Fibroblast of pulmonary artery (primary cell): ENCODE results near the gene ISL1.

ENCODE experiments used
- DNase-seq: peaks from one replicate; pipeline ENCODE4 v3.0.0-alpha.2; 2010; ENCODE audit warnings: low read depth
- H3K4me3 ChIP-seq: replicated peaks from 2 replicates; pipeline ENCODE4 v1.5.1; 2011; ENCODE audit warnings: low read depth, mild to moderate bottlenecking, control low read depth, low read length, moderate library complexity
- CTCF ChIP-seq: IDR thresholded peaks from 2 replicates; pipeline ENCODE4 v1.5.1; 2011; ENCODE audit warnings: mild to moderate bottlenecking, control low read depth, low read length, inconsistent platforms; ENCODE audit errors: missing control alignments

ISL1 gene

GRCh38 chr5:51386916-51387883 is 4.0 kb downstream of the ISL1 start:
- no peak for DNase-seq
- TF ChIP-seq CTCF = no peak
- peak overlapping the region; percentile 27 for H3K4me3 ChIP-seq

DNA sequence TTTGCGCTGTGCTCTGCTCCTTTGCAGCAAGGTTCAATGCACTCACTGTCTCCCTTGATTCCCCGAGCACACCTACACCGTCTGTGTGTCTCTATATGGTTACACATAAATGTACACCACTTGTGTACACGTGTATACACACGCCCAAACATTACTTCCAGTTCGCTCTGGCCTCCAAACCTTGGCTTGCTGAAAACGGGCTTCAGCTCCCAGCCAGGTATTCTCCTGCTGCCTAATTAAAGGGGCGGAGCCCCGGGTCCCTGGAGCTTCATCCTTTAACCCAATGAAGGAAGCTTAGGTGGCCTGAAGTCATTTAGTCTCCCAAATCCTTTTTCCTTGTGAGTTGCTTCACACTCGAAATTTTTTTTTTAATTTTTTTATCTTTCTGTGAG is 4.6 kb downstream of the ISL1 start:
- TF ChIP-seq CTCF = no peak
- no peak overlapping the region for H3K4me3 ChIP-seq

DNA sequence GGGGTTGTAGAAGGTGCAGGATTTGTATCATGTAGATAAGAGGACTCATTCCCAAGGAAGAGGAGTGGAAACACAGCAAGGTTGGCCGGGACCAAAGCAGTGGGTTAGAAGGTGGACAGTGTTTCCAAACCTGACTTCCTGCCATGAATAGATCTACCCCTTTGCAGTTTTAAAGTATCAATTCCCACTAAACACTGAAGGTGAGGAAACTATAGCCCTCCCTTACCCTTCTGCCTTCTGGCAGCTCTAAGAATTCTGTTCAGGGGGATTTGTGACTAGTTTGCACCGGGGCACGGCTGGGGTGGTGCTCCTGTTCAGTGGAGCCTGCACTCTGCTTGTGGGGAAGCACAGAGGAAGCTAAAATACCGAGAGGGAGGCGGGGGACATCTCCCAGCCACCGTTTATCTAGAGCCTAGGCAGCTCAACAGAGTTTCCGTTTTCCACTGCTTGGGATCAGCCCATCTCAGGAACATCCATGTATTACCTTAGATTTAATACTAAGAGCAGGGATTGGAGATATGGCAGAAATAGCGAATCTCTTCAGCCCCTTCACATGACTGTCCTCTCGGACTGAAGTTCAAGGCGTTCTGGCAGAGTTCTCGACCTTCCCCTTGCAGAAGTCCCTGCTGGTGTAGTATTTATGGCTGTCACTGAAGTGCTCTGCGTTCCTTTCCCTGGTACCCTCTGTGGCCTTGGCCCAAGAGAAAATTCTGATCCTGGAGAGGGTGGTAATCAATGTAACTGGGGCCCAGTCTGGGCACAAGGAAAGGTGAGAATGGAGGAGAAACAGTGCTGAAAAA is 5.4 kb downstream of the ISL1 start:
- no peak for TF ChIP-seq CTCF
- no peak for DNase-seq
- H3K4me3 ChIP-seq = no peak overlapping the region

More for the DNA sequence above, 4.6 kb downstream of the ISL1 start:
- no peak for DNase-seq

- DNase-seq = no peak
- H3K4me3 ChIP-seq = no peak overlapping the region
- no peak for TF ChIP-seq CTCF
Measured at GRCh38 chr5:51389288-51389576, 6.0 kb downstream of the ISL1 start.

DNA sequence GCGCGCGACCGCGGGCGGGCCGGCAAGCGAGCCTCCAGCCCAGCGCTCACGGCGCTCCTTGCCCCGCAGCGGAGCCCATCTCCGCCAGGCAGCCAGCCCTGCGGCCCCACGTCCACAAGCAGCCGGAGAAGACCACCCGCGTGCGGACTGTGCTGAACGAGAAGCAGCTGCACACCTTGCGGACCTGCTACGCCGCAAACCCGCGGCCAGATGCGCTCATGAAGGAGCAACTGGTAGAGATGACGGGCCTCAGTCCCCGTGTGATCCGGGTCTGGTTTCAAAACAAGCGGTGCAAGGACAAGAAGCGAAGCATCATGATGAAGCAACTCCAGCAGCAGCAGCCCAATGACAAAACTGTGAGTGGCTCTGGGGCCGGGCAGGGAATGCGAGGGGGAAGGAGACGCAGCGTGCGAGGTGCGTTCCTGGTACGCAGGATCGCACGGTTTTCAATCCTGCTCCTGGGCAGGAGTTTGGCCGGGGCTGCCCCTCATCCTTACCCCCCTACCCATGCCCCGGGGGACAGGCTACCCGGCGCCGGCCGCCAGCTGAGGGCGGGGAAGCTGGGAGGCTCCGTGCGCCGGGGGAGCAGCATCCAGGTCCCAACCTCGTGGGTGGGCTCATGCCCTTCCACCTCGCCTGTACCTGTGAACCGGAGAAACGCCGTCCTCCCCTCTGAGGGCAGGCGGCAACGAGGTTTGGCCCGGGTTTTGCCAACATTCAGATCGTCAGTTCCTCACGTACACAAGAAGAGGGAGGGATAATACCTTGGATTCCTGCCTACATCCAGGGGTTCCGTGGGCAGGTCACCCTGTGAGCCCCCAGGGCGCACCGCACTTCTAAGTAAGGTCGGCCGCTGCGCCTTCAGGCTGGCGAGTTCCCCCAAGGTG is 6.6 kb downstream of the ISL1 start:
- TF ChIP-seq CTCF = no peak
- DNase-seq = no peak
- H3K4me3 ChIP-seq = no peak overlapping the region

DNA sequence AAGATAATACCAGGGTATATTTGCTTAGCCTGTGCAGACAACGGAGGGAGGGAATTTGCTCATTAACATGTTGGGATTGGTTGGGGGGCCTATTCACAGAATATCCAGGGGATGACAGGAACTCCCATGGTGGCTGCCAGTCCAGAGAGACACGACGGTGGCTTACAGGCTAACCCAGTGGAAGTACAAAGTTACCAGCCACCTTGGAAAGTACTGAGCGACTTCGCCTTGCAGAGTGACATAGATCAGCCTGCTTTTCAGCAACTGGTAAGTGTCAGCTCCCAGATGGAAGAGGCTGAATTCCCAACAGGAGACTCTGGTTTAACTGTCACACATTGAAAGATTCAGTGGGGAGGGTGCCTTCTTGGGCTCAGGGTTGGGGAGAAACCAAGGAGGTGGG is 7.9 kb downstream of the ISL1 start:
- H3K4me3 ChIP-seq = no peak overlapping the region
- no peak for TF ChIP-seq CTCF
- no peak for DNase-seq
